Ecto neural progenitor cell (in vitro differentiated cells): ENCODE data around the gene CCDC198.

ENCODE experiments used
- DNase-seq: peaks from one replicate; pipeline ENCODE4 v3.0.0-alpha.2; 2018; ENCODE audit warnings: low spot score

The CCDC198 gene

GRCh38 chr14:57493467-57494181 lies at the start of gene CCDC198:
Gene CCDC198 (minus strand): TSS chr14:57493857. CDS start chr14:57493715, 142 bp downstream.
- DNase-seq: no peak

GRCh38 chr14:57533214-57533613 lies 39.6 kb upstream of the CCDC198 start:
- DNase-seq: no peak

GRCh38 chr14:57530571-57530970 lies 36.9 kb upstream of the CCDC198 start:
- DNase-seq: no peak

GRCh38 chr14:57526942-57527341 lies 33.3 kb upstream of the CCDC198 start:
- peak; percentile 51 for DNase-seq

GRCh38 chr14:57519043-57519442 lies 25.4 kb upstream of the CCDC198 start:
- DNase-seq: no peak

- no peak for DNase-seq
Observed at GRCh38 chr14:57512220-57512619, 18.6 kb upstream of the CCDC198 start.

- no peak for DNase-seq
Observed at GRCh38 chr14:57508756-57509155, 15.1 kb upstream of the CCDC198 start.

GRCh38 chr14:57502586-57503254 lies 9.1 kb upstream of the CCDC198 start:
- DNase-seq: no peak

- no peak for DNase-seq
Observed at GRCh38 chr14:57501039-57501557, 7.4 kb upstream of the CCDC198 start.

GRCh38 chr14:57498659-57499058 lies 5.0 kb upstream of the CCDC198 start:
- DNase-seq: no peak

- no peak for DNase-seq
Observed at GRCh38 chr14:57498035-57498434, 4.4 kb upstream of the CCDC198 start.

GRCh38 chr14:57495416-57495815 lies 1.8 kb upstream of the CCDC198 start:
- DNase-seq: no peak

GRCh38 chr14:57492859-57493258 lies 798 bp downstream of the CCDC198 start:
- DNase-seq: no peak

GRCh38 chr14:57491640-57492039 lies 2.0 kb downstream of the CCDC198 start:
- DNase-seq: no peak

GRCh38 chr14:57487771-57488170 lies 5.9 kb downstream of the CCDC198 start:
- DNase-seq: no peak

GRCh38 chr14:57486767-57487379 lies 6.8 kb downstream of the CCDC198 start:
- DNase-seq: no peak

- no peak for DNase-seq
Observed at GRCh38 chr14:57485635-57486034, 8.0 kb downstream of the CCDC198 start.

- no peak for DNase-seq
Observed at GRCh38 chr14:57482120-57482519, 11.5 kb downstream of the CCDC198 start.

- no peak for DNase-seq
Observed at GRCh38 chr14:57480051-57480450, 13.6 kb downstream of the CCDC198 start.

- DNase-seq: no peak
Observed at GRCh38 chr14:57479197-57479596, 14.5 kb downstream of the CCDC198 start.

- DNase-seq: no peak
Observed at GRCh38 chr14:57478050-57478449, 15.6 kb downstream of the CCDC198 start.

- DNase-seq: no peak
Observed at GRCh38 chr14:57470909-57471308, 22.7 kb downstream of the CCDC198 start.
